Measurements from ENCODE around the gene ARMC2. TPM values are rescaled to one million over a fixed set of nuclear protein-coding genes. Genes with fewer than 3 reads are reported as not detected.

Gene ARMC2
- total and polyA plus RNA-seq, 2 donors from 2014 or later: 1.9 to 12.7 TPM

DNA sequence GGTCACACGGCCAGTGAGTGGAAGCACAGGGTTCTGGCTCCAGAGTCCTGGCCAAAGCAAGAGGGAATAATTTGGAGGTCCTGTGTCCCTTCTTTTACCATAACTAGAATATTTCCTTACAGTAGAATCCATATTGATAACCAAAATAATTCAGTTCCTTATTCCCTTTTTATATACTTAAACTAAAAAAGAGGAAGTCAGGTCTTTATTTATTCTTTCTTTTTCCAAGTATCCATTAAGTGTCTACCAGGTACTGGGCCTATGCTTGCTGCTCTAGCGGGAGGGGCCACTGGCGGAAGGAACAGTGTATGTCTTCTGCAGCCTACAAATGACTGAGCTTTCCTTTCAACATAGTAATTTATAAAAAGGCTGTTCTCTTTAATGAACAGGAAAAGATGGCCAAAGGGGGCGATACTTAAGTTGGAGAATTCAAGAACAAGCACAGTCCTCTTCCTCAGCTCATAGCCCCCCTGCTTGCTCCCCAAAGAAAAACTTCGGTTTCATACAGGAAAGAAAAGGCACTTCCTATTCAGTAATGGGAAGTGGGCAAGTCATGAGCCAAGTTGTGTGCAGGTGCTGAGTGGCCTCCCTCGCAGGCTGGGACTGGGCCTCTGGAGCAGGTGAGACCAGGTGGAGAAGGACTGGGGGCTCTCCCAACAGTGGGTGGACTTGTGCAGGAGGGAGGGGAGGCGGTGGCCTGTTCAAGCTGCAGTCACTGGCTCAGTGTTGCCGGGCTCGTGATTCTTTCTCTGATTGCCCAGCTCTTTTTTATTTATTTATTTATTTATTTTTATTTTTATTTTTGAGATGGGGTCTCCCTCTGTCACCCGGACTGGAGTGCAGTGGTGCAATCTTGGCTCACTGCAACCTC lies 110.9 kb downstream of the ARMC2 start:
- FAIRE-seq (no peak), DNase-seq (no peak)
- Histone ChIP-seq H3K27ac (ENCODE audit: low read depth in 2 of 2, low read length in 2 of 2) (no peak overlapping the region), H3K9ac (ENCODE audit: low read length in 3 of 3) (no peak overlapping the region), H3K4me1 (ENCODE audit: control insufficient read depth in 2 of 3, insufficient read depth in 2 of 3, low read depth in 1 of 3, low read length in 3 of 3) (peaks cover 0 to 3% (median 0%) of the 10 kb centered on the region in 3 donors), H3K36me3 (ENCODE audit: control insufficient read depth in 2 of 3, insufficient read depth in 3 of 3, low read length in 3 of 3) (no peaks in the 10 kb centered on the region), H3K4me3 (ENCODE audit: low read length in 3 of 3) (no peak overlapping the region), H3K27me3 (ENCODE audit: control insufficient read depth, insufficient read depth, low read length) (no peaks in the 10 kb centered on the region), H3K9me3 (ENCODE audit: control insufficient read depth in 2 of 3, insufficient read depth in 1 of 3, low read length in 3 of 3) (no peaks in the 10 kb centered on the region)
- intact Hi-C loops (cut with DNase I): no loop called here
- TF ChIP-seq, protein P1, sequence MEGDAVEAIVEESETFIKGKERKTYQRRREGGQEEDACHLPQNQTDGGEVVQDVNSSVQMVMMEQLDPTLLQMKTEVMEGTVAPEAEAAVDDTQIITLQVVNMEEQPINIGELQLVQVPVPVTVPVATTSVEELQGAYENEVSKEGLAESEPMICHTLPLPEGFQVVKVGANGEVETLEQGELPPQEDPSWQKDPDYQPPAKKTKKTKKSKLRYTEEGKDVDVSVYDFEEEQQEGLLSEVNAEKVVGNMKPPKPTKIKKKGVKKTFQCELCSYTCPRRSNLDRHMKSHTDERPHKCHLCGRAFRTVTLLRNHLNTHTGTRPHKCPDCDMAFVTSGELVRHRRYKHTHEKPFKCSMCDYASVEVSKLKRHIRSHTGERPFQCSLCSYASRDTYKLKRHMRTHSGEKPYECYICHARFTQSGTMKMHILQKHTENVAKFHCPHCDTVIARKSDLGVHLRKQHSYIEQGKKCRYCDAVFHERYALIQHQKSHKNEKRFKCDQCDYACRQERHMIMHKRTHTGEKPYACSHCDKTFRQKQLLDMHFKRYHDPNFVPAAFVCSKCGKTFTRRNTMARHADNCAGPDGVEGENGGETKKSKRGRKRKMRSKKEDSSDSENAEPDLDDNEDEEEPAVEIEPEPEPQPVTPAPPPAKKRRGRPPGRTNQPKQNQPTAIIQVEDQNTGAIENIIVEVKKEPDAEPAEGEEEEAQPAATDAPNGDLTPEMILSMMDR (IDR thresholded peaks at IDR 0.05; ENCODE audit: borderline replicate concordance, extremely low read depth, insufficient read depth): no peak

- no peaks in the 10 kb centered on the region for H3K9me3 ChIP-seq (ENCODE audit: control insufficient read depth in 2 of 3, insufficient read depth in 1 of 3, low read length in 3 of 3)
- DNase-seq (no peak), FAIRE-seq (no peak)
- H3K27ac ChIP-seq (ENCODE audit: low read depth in 2 of 2, low read length in 2 of 2): no peak overlapping the region
- TF ChIP-seq, protein P1 (IDR thresholded peaks at IDR 0.05; ENCODE audit: borderline replicate concordance, extremely low read depth, insufficient read depth): no peak
- intact Hi-C loops (cut with DNase I): no loop called here
- H3K4me1 ChIP-seq (ENCODE audit: control insufficient read depth in 2 of 3, insufficient read depth in 2 of 3, low read depth in 1 of 3, low read length in 3 of 3): peaks cover 0 to 3% (median 0%) of the 10 kb centered on the region in 3 donors
- H3K4me3 ChIP-seq (ENCODE audit: low read length in 3 of 3): no peak overlapping the region
- no peaks in the 10 kb centered on the region for H3K36me3 ChIP-seq (ENCODE audit: control insufficient read depth in 2 of 3, insufficient read depth in 3 of 3, low read length in 3 of 3)
- no peaks in the 10 kb centered on the region for H3K27me3 ChIP-seq (ENCODE audit: control insufficient read depth, insufficient read depth, low read length)
- no peak overlapping the region for H3K9ac ChIP-seq (ENCODE audit: low read length in 3 of 3)
These were observed 111.9 kb downstream of the ARMC2 start for GRCh38 chr6:108959972-108960582.

DNA sequence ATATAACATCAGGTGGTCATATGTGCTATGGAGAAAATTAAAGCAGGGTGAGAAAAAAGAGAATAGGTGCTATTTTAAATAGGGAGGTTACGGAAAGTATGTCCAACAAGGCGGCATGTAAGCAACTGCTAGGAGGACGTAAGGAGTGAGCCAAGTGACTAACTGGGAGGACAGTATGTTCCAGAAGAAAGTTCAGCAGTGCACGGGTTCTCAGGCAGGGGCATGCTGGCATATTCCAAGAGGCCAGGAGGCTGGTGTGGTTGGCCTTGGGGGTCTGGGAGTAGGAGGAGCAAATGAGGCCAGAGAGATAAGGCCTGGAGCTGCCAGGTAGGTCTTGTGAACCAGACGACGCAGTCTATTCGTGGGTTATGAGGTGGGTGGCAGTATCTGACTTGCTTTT lies 112.4 kb downstream of the ARMC2 start:
- DNase-seq: no peak
- Histone ChIP-seq H3K9me3 (ENCODE audit: control insufficient read depth in 2 of 3, insufficient read depth in 1 of 3, low read length in 3 of 3) (no peaks in the 10 kb centered on the region), H3K36me3 (ENCODE audit: control insufficient read depth in 2 of 3, insufficient read depth in 3 of 3, low read length in 3 of 3) (no peaks in the 10 kb centered on the region), H3K4me1 (ENCODE audit: control insufficient read depth in 2 of 3, insufficient read depth in 2 of 3, low read depth in 1 of 3, low read length in 3 of 3) (peaks cover 0 to 3% (median 0%) of the 10 kb centered on the region in 3 donors), H3K27ac (ENCODE audit: low read depth in 2 of 2, low read length in 2 of 2) (no peak overlapping the region), H3K4me3 (ENCODE audit: low read length in 3 of 3) (no peak overlapping the region), H3K9ac (ENCODE audit: low read length in 3 of 3) (no peak overlapping the region), H3K27me3 (ENCODE audit: control insufficient read depth, insufficient read depth, low read length) (no peaks in the 10 kb centered on the region)
- TF ChIP-seq, protein P1 (IDR thresholded peaks at IDR 0.05; ENCODE audit: borderline replicate concordance, extremely low read depth, insufficient read depth): no peak
- intact Hi-C loops (cut with DNase I): no loop called here
- no peak for FAIRE-seq

Data from kidney (tissue), 14 donors.